ENCODE results near the gene LAD1. TPM values are rescaled to one million over a fixed set of nuclear protein-coding genes. Genes with fewer than 3 reads are reported as not detected.

LAD1 gene
- polyA plus RNA-seq, 2 of the 4 experiments (the other 2 are of a cell fraction) = 0.19 to 1.1 TPM

DNA sequence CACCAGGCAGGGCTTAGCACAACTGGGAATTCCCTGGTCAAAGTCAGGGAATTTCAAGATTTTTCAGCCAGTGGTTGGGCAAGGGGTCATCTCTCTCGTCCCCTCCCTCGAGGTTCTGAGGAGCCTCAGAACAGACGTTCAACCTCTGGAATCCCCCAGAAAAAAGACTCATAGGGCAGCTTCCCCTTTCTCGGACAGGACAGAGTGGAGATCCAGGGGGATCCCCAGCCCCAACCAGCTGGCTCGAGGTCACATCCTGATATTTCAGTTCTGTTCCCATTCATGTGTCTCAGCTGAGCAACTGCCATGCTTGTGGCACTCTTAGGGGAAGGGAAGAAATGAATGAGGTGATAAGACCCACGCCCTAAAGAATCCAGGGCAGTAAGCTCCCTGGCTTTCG is 4.9 kb upstream of the LAD1 start:
- POLR2A ChIA-PET = no interaction called here
- ATAC-seq (no peak; a peak in 1 of 6 replicates), FAIRE-seq (no peak), DNase-seq (ENCODE audit: low read depth in 1 of 2, low spot score in 1 of 2) (peak in 1 of 2 experiments; percentile 16)
- peaks cover 75% of the 10 kb centered on the region for H3K4me1 ChIP-seq
- TF ChIP-seq CHD4 (IDR thresholded peaks at IDR 0.05; ENCODE audit: borderline replicate concordance) (no peak), NPAS2 (CRISPR knock-in tag; IDR thresholded peaks at IDR 0.05; ENCODE audit: borderline replicate concordance) (no peak), HOXB13 (CRISPR knock-in tag; IDR thresholded peaks at IDR 0.05; ENCODE audit: low read depth) (no peak)
- TF ChIP-seq, protein P1, sequence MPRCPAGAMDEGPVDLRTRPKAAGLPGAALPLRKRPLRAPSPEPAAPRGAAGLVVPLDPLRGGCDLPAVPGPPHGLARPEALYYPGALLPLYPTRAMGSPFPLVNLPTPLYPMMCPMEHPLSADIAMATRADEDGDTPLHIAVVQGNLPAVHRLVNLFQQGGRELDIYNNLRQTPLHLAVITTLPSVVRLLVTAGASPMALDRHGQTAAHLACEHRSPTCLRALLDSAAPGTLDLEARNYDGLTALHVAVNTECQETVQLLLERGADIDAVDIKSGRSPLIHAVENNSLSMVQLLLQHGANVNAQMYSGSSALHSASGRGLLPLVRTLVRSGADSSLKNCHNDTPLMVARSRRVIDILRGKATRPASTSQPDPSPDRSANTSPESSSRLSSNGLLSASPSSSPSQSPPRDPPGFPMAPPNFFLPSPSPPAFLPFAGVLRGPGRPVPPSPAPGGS (IDR thresholded peaks at IDR 0.05) = no peak
- 44% methylated on average over 7 of the region's 7 CpGs for WGBS (ENCODE audit: missing lambda C conversion rate)
- CTCF ChIA-PET = interaction anchor here (0.6 to 15.0 kb wide), 6 partner anchors 15 to 150 kb away, joined by 3 to 334 read pairs (median 9); no protein-coding TSS in a partner anchor
- peak overlapping the region; percentile 82 to 92 for H3K27ac ChIP-seq
- peak overlapping the region; percentile 63; the same call in 1 of the 3 replicates for H3K4me2 ChIP-seq
- H3K9me3 ChIP-seq = no peaks in the 10 kb centered on the region
- no peak overlapping the region for H3K4me3 ChIP-seq

DNA sequence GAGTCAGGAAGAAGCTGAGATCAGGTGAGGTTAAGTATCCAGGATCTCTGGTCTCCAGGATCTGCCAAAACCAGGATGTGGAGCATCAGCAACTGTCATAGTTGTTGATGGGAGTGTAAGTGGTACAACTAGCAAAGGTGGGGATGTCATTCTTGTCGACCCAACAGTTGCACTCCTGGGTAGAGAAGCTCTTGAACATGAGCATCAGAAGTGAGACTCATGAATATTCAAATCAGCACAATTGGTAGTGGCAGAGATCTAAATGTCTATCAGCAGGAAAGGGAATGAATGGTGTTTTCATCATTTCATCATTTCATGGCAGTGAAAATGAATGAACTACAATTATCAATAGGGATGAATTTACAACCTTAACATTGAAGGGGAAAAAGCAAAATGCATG is 4.2 kb upstream of the LAD1 start:
- CTCF ChIA-PET = interaction anchor here (0.7 to 15.0 kb wide), 6 partner anchors 14 to 149 kb away, joined by 3 to 334 read pairs (median 9); no protein-coding TSS in a partner anchor

DNA sequence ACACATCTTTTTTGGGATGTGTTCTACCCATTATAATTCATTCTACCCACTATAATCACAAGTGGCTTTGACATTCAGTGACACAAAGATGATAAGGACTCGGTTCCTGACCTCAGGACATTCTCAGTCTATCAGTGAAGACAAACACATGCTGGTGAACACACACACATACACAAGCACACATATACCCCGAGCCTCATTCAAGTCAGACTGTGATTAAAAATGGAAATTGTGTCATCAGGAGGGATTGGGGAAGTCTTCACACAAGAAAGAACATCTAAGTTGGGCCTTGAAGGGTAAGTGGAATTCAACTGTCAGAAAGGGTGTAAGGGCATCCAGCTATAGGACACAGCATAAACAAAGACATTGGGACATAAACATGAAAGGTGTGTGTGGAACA is 2.6 kb upstream of the LAD1 start:
- ATAC-seq (no peak), DNase-seq (ENCODE audit: low read depth in 1 of 2, low spot score in 1 of 2) (no peak), FAIRE-seq (no peak)
- peaks cover 75% of the 10 kb centered on the region for H3K4me1 ChIP-seq
- 60% methylated on average over 2 of the region's 2 CpGs for WGBS (ENCODE audit: missing lambda C conversion rate)
- H3K9me3 ChIP-seq = no peaks in the 10 kb centered on the region
- POLR2A ChIA-PET = no interaction called here
- CTCF ChIA-PET = interaction anchor here (1.8 to 15.0 kb wide), 4 partner anchors 8 to 40 kb away, joined by 7 to 334 read pairs (median 12); no protein-coding TSS in a partner anchor
- no peak overlapping the region for H3K4me2 ChIP-seq
- H3K27ac ChIP-seq = peak overlapping the region in 1 of 2 experiments; percentile 90; a peak in 4 of 6 replicates
- TF ChIP-seq SREBF2 (IDR thresholded peaks at IDR 0.05) (no peak), ESRRA (IDR thresholded peaks at IDR 0.05; ENCODE audit: borderline replicate concordance, low read length) (no peak), KDM1A (IDR thresholded peaks at IDR 0.05; ENCODE audit: low read depth) (no peak), ZFP36 (IDR thresholded peaks at IDR 0.05; ENCODE audit: borderline replicate concordance, partially characterized antibody) (no peak), CBX8 (IDR thresholded peaks at IDR 0.05) (no peak), MAFK (IDR thresholded peaks at IDR 0.05; ENCODE audit: partially characterized antibody) (no peak), CHD2 (IDR thresholded peaks at IDR 0.05; ENCODE audit: low read length, partially characterized antibody) (no peak)
- TF ChIP-seq, protein P2, sequence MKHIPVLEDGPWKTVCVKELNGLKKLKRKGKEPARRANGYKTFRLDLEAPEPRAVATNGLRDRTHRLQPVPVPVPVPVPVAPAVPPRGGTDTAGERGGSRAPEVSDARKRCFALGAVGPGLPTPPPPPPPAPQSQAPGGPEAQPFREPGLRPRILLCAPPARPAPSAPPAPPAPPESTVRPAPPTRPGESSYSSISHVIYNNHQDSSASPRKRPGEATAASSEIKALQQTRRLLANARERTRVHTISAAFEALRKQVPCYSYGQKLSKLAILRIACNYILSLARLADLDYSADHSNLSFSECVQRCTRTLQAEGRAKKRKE (CRISPR knock-in tag; IDR thresholded peaks at IDR 0.05; ENCODE audit: low read depth) = no peak
- TF ChIP-seq, protein P3, sequence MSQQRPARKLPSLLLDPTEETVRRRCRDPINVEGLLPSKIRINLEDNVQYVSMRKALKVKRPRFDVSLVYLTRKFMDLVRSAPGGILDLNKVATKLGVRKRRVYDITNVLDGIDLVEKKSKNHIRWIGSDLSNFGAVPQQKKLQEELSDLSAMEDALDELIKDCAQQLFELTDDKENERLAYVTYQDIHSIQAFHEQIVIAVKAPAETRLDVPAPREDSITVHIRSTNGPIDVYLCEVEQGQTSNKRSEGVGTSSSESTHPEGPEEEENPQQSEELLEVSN (IDR thresholded peaks at IDR 0.05; ENCODE audit: borderline replicate concordance, low read depth) = no peak
- H3K4me3 ChIP-seq = no peak overlapping the region

More for the DNA sequence above, 4.2 kb upstream of the LAD1 start:
- WGBS (ENCODE audit: missing lambda C conversion rate) = 25% methylated on average over 1 of the region's 1 CpG
- peaks cover 75% of the 10 kb centered on the region for H3K4me1 ChIP-seq
- FAIRE-seq (no peak), ATAC-seq (no peak), DNase-seq (ENCODE audit: low read depth in 1 of 2, low spot score in 1 of 2) (no peak)
- POLR2A ChIA-PET = no interaction called here
- H3K9me3 ChIP-seq = no peaks in the 10 kb centered on the region
- TF ChIP-seq ZSCAN20 (CRISPR knock-in tag; IDR thresholded peaks at IDR 0.05) = no peak
- TF ChIP-seq, protein P2 (CRISPR knock-in tag; IDR thresholded peaks at IDR 0.05; ENCODE audit: low read depth) = no peak
- TF ChIP-seq, protein P4, sequence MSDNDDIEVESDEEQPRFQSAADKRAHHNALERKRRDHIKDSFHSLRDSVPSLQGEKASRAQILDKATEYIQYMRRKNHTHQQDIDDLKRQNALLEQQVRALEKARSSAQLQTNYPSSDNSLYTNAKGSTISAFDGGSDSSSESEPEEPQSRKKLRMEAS (IDR thresholded peaks at IDR 0.05) = no peak
- no peak for TF ChIP-seq CHD2 (IDR thresholded peaks at IDR 0.05; ENCODE audit: low read length, partially characterized antibody)
- TF ChIP-seq, protein P5, sequence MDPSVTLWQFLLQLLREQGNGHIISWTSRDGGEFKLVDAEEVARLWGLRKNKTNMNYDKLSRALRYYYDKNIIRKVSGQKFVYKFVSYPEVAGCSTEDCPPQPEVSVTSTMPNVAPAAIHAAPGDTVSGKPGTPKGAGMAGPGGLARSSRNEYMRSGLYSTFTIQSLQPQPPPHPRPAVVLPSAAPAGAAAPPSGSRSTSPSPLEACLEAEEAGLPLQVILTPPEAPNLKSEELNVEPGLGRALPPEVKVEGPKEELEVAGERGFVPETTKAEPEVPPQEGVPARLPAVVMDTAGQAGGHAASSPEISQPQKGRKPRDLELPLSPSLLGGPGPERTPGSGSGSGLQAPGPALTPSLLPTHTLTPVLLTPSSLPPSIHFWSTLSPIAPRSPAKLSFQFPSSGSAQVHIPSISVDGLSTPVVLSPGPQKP (IDR thresholded peaks at IDR 0.05; ENCODE audit: low read depth, low read length) = no peak
- no peak for TF ChIP-seq POLR2A (IDR thresholded peaks at IDR 0.05; ENCODE audit: low read length)
- H3K4me2 ChIP-seq = no peak overlapping the region
- peak overlapping the region; percentile 12 to 92; a peak in 4 of 6 replicates for H3K27ac ChIP-seq
- H3K4me3 ChIP-seq = no peak overlapping the region

Measured in A549 (cell line).